ENCODE measurements around the gene CFAP58.

CFAP58 gene

GRCh38 chr10:104323085-104323484 lies 30.5 kb upstream of the CFAP58 start:
- no peak for DNase-seq

- DNase-seq, result no peak
Measured at GRCh38 chr10:104323760-104324201, 29.9 kb upstream of the CFAP58 start.

- no peak for DNase-seq
Measured at GRCh38 chr10:104324221-104324686, 29.4 kb upstream of the CFAP58 start.

GRCh38 chr10:104324931-104325330 lies 28.7 kb upstream of the CFAP58 start:
- no peak for DNase-seq

- no peak for DNase-seq
Measured at GRCh38 chr10:104325436-104326435, 27.9 kb upstream of the CFAP58 start.

GRCh38 chr10:104326991-104327610 lies 26.5 kb upstream of the CFAP58 start:
- DNase-seq, result no peak

GRCh38 chr10:104327745-104328645 lies 25.6 kb upstream of the CFAP58 start:
- no peak for DNase-seq

- no peak for DNase-seq
Measured at GRCh38 chr10:104328646-104328895, 25.1 kb upstream of the CFAP58 start.

GRCh38 chr10:104328896-104329710 lies 24.5 kb upstream of the CFAP58 start:
- DNase-seq, result peak; percentile 53 to 89

- no peak for DNase-seq
Measured at GRCh38 chr10:104329735-104330134, 23.9 kb upstream of the CFAP58 start.

GRCh38 chr10:104330168-104331110 lies 23.2 kb upstream of the CFAP58 start:
- DNase-seq, result no peak

GRCh38 chr10:104331208-104331838 lies 22.3 kb upstream of the CFAP58 start:
- DNase-seq, result no peak

GRCh38 chr10:104332243-104333031 lies 21.2 kb upstream of the CFAP58 start:
- DNase-seq, result no peak

GRCh38 chr10:104333032-104333727 lies 20.5 kb upstream of the CFAP58 start:
- DNase-seq, result peak; percentile 35 to 72

- DNase-seq, result no peak
Measured at GRCh38 chr10:104333728-104334373, 19.8 kb upstream of the CFAP58 start.

GRCh38 chr10:104334561-104334960 lies 19.1 kb upstream of the CFAP58 start:
- no peak for DNase-seq

- DNase-seq, result no peak
Measured at GRCh38 chr10:104334965-104335650, 18.5 kb upstream of the CFAP58 start.
